ENCODE measurements around the gene PRKCD. TPM values are rescaled to one million over a fixed set of nuclear protein-coding genes. Genes with fewer than 3 reads are reported as not detected.

PRKCD gene
- total RNA-seq, 1 experiment from 2014 or later, result 25.2 TPM

- Mint-ChIP-seq H3K4me1 (ENCODE audit: low read depth, unreplicated experiment) (no peaks in the 10 kb centered on the region), H3K4me3 (ENCODE audit: low read depth, unreplicated experiment) (no peak overlapping the region), H3K9me3 (ENCODE audit: low read depth, unreplicated experiment) (no peaks in the 10 kb centered on the region), H3K27me3 (ENCODE audit: unreplicated experiment) (no peaks in the 10 kb centered on the region), H3K36me3 (ENCODE audit: insufficient read depth, unreplicated experiment) (peaks cover 26% of the 10 kb centered on the region), H3K27ac (ENCODE audit: unreplicated experiment) (no peak overlapping the region)
- no TSS peak for BruUV-seq (replicated peaks)
- intact Hi-C loops (cut with micrococcal nuclease; ENCODE audit: unreplicated experiment), result no loop called here
- CTCF ChIA-PET, result no interaction called here
- no peak for DNase-seq
- no peak for TF ChIP-seq CTCF (IDR thresholded peaks at IDR 0.05; ENCODE audit: unreplicated experiment)
Measured at GRCh38 chr3:53122255-53122932, 38.6 kb upstream of the PRKCD start.

GRCh38 chr3:53122933-53123305, 38.1 kb upstream of the PRKCD start:
- no peak overlapping the region for H3K4me3 Mint-ChIP-seq (ENCODE audit: low read depth, unreplicated experiment)
- no peak for TF ChIP-seq CTCF (IDR thresholded peaks at IDR 0.05; ENCODE audit: unreplicated experiment)
- H3K9me3 Mint-ChIP-seq (ENCODE audit: low read depth, unreplicated experiment), result no peaks in the 10 kb centered on the region
- no TSS peak for BruUV-seq (replicated peaks)
- no peaks in the 10 kb centered on the region for H3K27me3 Mint-ChIP-seq (ENCODE audit: unreplicated experiment)
- intact Hi-C loops (cut with micrococcal nuclease; ENCODE audit: unreplicated experiment), result no loop called here
- no peak overlapping the region for H3K27ac Mint-ChIP-seq (ENCODE audit: unreplicated experiment)
- H3K36me3 Mint-ChIP-seq (ENCODE audit: insufficient read depth, unreplicated experiment), result peaks cover 26% of the 10 kb centered on the region
- DNase-seq, result no peak
- CTCF ChIA-PET, result no interaction called here
- H3K4me1 Mint-ChIP-seq (ENCODE audit: low read depth, unreplicated experiment), result no peaks in the 10 kb centered on the region

DNA sequence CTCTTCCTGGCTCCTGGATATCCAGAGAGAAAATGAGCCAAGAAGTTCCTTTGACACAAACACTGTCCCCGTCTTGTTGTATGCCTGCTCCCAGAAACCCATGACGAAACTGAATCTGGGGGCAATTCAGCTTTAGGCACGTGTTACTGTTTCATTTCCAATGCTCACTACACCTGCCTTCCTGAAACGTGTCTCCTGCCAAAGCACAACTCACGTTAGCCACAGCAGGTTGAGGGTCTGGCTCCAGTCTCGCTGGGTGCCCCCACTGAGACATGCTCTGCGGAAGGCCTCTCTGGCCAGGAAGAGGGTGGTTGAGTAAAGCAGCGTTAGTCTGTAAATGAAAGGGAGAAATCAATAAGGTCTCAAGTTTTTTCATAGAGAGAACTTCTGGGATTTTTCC, 37.5 kb upstream of the PRKCD start:
- peaks cover 26% of the 10 kb centered on the region for H3K36me3 Mint-ChIP-seq (ENCODE audit: insufficient read depth, unreplicated experiment)
- H3K4me1 Mint-ChIP-seq (ENCODE audit: low read depth, unreplicated experiment), result no peaks in the 10 kb centered on the region
- no peak overlapping the region for H3K4me3 Mint-ChIP-seq (ENCODE audit: low read depth, unreplicated experiment)
- no peak for DNase-seq
- intact Hi-C loops (cut with micrococcal nuclease; ENCODE audit: unreplicated experiment), result no loop called here
- no peaks in the 10 kb centered on the region for H3K9me3 Mint-ChIP-seq (ENCODE audit: low read depth, unreplicated experiment)
- no peaks in the 10 kb centered on the region for H3K27me3 Mint-ChIP-seq (ENCODE audit: unreplicated experiment)
- CTCF ChIA-PET, result no interaction called here
- no peak for TF ChIP-seq CTCF (IDR thresholded peaks at IDR 0.05; ENCODE audit: unreplicated experiment)
- H3K27ac Mint-ChIP-seq (ENCODE audit: unreplicated experiment), result no peak overlapping the region
- no TSS peak for BruUV-seq (replicated peaks)

DNA sequence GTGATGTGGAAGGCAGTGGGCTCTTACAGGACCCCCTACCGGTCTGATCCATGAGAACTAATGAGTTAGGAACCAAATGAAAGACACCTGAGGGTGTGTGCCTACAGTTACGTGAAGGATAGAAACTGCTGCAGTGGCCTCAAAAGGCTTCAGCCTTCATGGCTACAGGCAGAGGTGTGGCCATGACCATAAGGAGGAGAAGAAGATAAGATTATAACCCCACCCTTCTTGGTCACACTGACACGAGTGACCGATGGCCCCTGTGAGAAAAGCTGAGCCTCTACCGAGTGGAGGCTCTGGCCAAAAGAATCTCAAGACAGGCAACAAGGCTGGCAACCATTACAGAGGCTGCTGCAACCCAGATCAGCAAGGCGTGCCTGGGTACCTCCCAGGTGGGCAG, 37.1 kb upstream of the PRKCD start:
- Mint-ChIP-seq H3K36me3 (ENCODE audit: insufficient read depth, unreplicated experiment) (peaks cover 26% of the 10 kb centered on the region), H3K4me3 (ENCODE audit: low read depth, unreplicated experiment) (no peak overlapping the region), H3K9me3 (ENCODE audit: low read depth, unreplicated experiment) (no peaks in the 10 kb centered on the region), H3K27ac (ENCODE audit: unreplicated experiment) (no peak overlapping the region), H3K27me3 (ENCODE audit: unreplicated experiment) (no peaks in the 10 kb centered on the region), H3K4me1 (ENCODE audit: low read depth, unreplicated experiment) (no peaks in the 10 kb centered on the region)
- CTCF ChIA-PET, result no interaction called here
- BruUV-seq (replicated peaks), result no TSS peak
- TF ChIP-seq CTCF (IDR thresholded peaks at IDR 0.05; ENCODE audit: unreplicated experiment), result no peak
- intact Hi-C loops (cut with micrococcal nuclease; ENCODE audit: unreplicated experiment), result no loop called here
- no peak for DNase-seq
